ENCODE results near the gene PFKFB1. TPM values are rescaled to one million over a fixed set of nuclear protein-coding genes. Genes with fewer than 3 reads are reported as not detected.

Gene PFKFB1
- total RNA-seq, 2 experiments from 2014 or later = 0.53 to 0.59 TPM

GRCh38 chrX:55008571-55009358 lies 14.8 kb upstream of the PFKFB1 start:
- no peak overlapping the region for H3K4me3 Mint-ChIP-seq
- H3K36me3 Mint-ChIP-seq = peaks cover 23% of the 10 kb centered on the region
- H3K27me3 Mint-ChIP-seq = no peaks in the 10 kb centered on the region
- H3K4me1 Mint-ChIP-seq (ENCODE audit: low read depth) = peaks cover 9% of the 10 kb centered on the region
- ChIA-PET CTCF (interaction anchor here (0.5 to 0.6 kb wide), 2 partner anchors 21 to 113 kb away, joined by 3 read pairs; no protein-coding TSS in a partner anchor), POLR2A (interaction anchor here (0.9 kb wide), 1 partner anchor 8 kb away, joined by 3 read pairs; the partner anchor contains the start of gene APEX2)
- H3K27ac Mint-ChIP-seq = no peak overlapping the region
- intact Hi-C loops (cut with micrococcal nuclease) = loop anchor here (10.0 kb wide), 1 partner anchor 564 kb away; the partner anchor contains the start of gene TSR2
- DNase-seq = peak; percentile 13
- H3K9me3 Mint-ChIP-seq = no peaks in the 10 kb centered on the region

DNA sequence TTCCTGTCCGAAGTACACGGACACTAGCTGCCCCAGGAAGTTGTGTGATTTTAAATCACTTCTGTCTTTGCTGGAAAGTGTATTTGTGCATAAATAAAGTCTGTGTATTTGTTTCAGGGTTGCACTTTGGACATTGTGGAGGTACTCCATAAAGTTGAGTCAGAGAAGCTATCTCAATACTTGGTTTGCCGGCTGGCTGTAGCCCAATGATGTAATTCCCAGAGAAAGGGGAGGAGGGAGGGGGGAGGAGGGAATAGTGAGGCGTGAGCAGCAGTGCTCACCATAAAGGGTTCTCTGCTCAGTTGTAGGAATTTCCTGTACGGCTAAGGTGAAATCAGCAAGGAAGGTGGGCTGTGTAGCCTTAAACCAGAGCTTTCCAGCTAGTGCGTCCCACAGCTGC lies 13.7 kb upstream of the PFKFB1 start:
- H3K27ac Mint-ChIP-seq = no peak overlapping the region
- DNase-seq = no peak
- H3K4me1 Mint-ChIP-seq (ENCODE audit: low read depth) = peaks cover 12% of the 10 kb centered on the region
- H3K4me3 Mint-ChIP-seq = no peak overlapping the region
- POLR2A ChIA-PET = interaction anchor here (0.6 kb wide), 1 partner anchor 1926 kb away, joined by 4 read pairs; no protein-coding TSS in a partner anchor
- peaks cover 28% of the 10 kb centered on the region for H3K36me3 Mint-ChIP-seq
- no peaks in the 10 kb centered on the region for H3K27me3 Mint-ChIP-seq
- intact Hi-C loops (cut with micrococcal nuclease) = loop anchor here (10.0 kb wide), 1 partner anchor 563 kb away; the partner anchor contains the start of gene TSR2
- H3K9me3 Mint-ChIP-seq = no peaks in the 10 kb centered on the region
- CTCF ChIA-PET = interaction anchor here (0.6 kb wide), 1 partner anchor 112 kb away, joined by 3 read pairs; no protein-coding TSS in a partner anchor

DNA sequence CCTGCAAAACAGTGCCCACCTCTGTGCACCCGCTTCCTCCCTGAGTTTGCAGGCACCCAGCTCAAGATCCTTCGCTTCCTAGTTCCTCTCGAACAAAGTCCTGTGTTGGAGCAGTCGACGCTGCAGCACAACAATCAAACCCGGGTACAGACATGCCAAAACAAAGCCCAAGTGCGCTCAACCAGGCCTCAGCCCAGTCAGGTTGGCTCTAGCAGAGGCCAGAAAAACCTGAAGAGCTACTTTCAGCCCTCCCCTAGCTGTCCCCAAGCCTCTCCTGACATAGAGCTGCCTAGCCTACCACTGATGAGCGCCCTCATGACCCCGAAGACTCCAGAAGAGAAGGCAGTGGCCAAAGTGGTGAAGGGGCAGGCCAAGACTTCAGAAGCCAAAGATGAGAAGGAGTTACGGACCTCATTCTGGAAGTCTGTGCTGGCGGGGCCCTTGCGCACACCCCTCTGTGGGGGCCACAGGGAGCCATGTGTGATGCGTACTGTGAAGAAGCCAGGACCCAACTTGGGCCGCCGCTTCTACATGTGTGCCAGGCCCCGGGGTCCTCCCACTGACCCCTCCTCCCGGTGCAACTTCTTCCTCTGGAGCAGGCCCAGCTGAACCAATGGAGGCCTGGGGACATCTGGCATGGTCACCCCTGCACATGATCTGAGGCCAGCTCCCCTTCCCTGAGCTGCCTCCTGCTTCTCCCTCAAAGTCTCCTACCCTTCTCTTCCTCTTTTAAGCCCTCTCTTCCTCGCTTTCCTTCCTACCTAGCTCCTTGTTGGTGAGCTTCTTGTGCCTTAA lies 13.0 kb upstream of the PFKFB1 start:
- H3K9me3 Mint-ChIP-seq = no peaks in the 10 kb centered on the region
- H3K36me3 Mint-ChIP-seq = peaks cover 33% of the 10 kb centered on the region
- no peak for DNase-seq
- no peak overlapping the region for H3K4me3 Mint-ChIP-seq
- ChIA-PET POLR2A (no interaction called here), CTCF (no interaction called here)
- no peak overlapping the region for H3K27ac Mint-ChIP-seq
- H3K4me1 Mint-ChIP-seq (ENCODE audit: low read depth) = peaks cover 16% of the 10 kb centered on the region
- H3K27me3 Mint-ChIP-seq = no peaks in the 10 kb centered on the region
- intact Hi-C loops (cut with micrococcal nuclease) = loop anchor here (10.0 kb wide), 1 partner anchor 562 kb away; the partner anchor contains the start of gene TSR2

DNA sequence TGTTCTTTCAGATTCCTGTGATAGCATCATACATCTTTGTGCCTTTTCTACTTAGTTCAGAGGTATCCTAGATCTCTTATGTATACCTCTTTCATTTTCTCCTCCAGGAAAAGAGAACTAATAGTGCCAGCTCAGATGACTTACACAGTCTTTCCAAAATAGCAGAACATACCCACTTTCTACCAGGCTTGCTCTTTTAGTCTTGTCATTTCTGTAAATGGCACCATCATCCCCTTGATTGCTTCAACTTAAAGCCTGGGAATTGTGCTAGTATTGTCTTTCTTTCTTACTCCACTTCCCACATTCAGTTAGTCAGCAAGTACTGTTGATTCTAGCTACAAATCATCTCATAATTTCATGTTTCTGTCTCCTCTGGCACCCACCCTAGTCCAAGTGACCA lies 11.3 kb upstream of the PFKFB1 start:
- peaks cover 38% of the 10 kb centered on the region for H3K36me3 Mint-ChIP-seq
- no peak overlapping the region for H3K4me3 Mint-ChIP-seq
- H3K27me3 Mint-ChIP-seq = no peaks in the 10 kb centered on the region
- H3K9me3 Mint-ChIP-seq = no peaks in the 10 kb centered on the region
- ChIA-PET CTCF (no interaction called here), POLR2A (no interaction called here)
- DNase-seq = no peak
- H3K4me1 Mint-ChIP-seq (ENCODE audit: low read depth) = peaks cover 26% of the 10 kb centered on the region
- intact Hi-C loops (cut with micrococcal nuclease) = loop anchor here (10.0 kb wide), 1 partner anchor 560 kb away; the partner anchor contains the start of gene TSR2
- no peak overlapping the region for H3K27ac Mint-ChIP-seq

- no peak for DNase-seq
- H3K36me3 Mint-ChIP-seq = peaks cover 38% of the 10 kb centered on the region
- ChIA-PET CTCF (interaction anchor here (0.6 kb wide), 1 partner anchor 325 kb away, joined by 3 read pairs; no protein-coding TSS in a partner anchor), POLR2A (interaction anchor here (0.6 kb wide), 1 partner anchor 615 kb away, joined by 4 read pairs; no protein-coding TSS in a partner anchor)
- H3K4me1 Mint-ChIP-seq (ENCODE audit: low read depth) = peaks cover 26% of the 10 kb centered on the region
- no peaks in the 10 kb centered on the region for H3K27me3 Mint-ChIP-seq
- H3K27ac Mint-ChIP-seq = no peak overlapping the region
- intact Hi-C loops (cut with micrococcal nuclease) = loop anchor here (5.0 to 10.0 kb wide), 6 partner anchors 82 to 962 kb away; partner anchors contain the start of genes FAM120C, MAGED2, PHF8 and TRO
- no peaks in the 10 kb centered on the region for H3K9me3 Mint-ChIP-seq
- H3K4me3 Mint-ChIP-seq = no peak overlapping the region
These were observed 10.2 kb upstream of the PFKFB1 start for GRCh38 chrX:55004231-55004630.

DNA sequence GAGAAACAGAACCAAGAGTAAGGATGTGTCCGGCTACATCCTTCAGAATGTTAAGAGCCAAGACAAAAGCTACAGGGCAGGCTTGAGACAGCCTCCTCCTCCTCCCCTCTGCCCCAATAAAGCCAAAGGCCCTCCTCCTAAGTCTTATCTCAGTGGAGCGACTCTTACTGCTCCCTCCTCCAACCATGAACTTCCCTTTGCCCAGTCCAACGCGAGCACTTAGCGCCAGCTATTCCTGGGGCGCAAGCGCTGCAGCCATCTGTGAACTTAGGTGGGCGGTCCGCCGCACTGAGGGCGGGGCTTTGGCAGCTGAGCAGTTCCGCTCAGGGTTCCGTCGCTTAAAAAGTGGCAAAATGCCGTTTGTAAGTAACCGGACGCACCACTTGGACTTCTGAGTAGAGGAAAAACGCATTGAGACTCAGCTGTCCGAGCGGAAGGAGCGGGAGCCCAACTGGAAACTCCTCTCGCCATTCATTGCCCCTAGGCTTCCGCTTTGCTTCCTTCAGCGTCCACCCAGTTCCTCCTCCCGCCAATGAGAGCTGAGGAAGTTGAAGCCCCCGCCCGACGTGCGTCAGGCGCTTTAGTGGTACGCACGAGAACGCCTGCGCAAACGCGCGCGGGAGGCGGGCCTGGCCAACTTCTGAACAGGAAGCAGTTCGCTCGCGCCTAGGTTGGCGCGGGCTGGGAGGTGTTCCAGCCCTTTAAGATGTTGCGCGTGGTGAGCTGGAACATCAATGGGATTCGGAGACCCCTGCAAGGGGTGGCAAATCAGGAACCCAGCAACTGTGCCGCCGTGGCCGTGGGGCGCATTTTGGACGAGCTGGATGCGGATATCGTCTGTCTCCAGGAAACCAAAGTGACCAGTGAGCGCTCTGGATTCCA lies 6.0 kb upstream of the PFKFB1 start, which contains the start of gene APEX2:
Gene APEX2, plus strand, starts transcription at position 647 of the 882 bp plus-strand sequence. Its CDS starts 60 bp downstream, at position 707.
- H3K4me1 Mint-ChIP-seq (ENCODE audit: low read depth) = peaks cover 17% of the 10 kb centered on the region
- DNase-seq = peak; percentile 92
- H3K9me3 Mint-ChIP-seq = no peaks in the 10 kb centered on the region
- intact Hi-C loops (cut with micrococcal nuclease) = loop anchor here (1.0 to 10.0 kb wide), 7 partner anchors 57 to 958 kb away; partner anchors contain the start of genes FAM120C, MAGED2, PHF8 and TRO
- peak within 1 kb of the TSS; percentile 87 for H3K27ac Mint-ChIP-seq
- no peaks in the 10 kb centered on the region for H3K27me3 Mint-ChIP-seq
- peaks cover 24% of the 10 kb centered on the region for H3K36me3 Mint-ChIP-seq
- H3K4me3 Mint-ChIP-seq = peak within 1 kb of the TSS; percentile 92
- CTCF ChIA-PET = interaction anchor here (0.9 to 1.8 kb wide), 6 partner anchors 12 to 361 kb away, joined by 3 to 8 read pairs (median 4); no protein-coding TSS in a partner anchor
- POLR2A ChIA-PET = interaction anchor here (0.8 to 1.4 kb wide), 3 partner anchors 9 to 360 kb away, joined by 3 to 7 read pairs (median 3); no protein-coding TSS in a partner anchor

GRCh38 chrX:54995621-54996020 lies 1.6 kb upstream of the PFKFB1 start:
- Mint-ChIP-seq H3K27ac (no peak overlapping the region), H3K9me3 (no peaks in the 10 kb centered on the region), H3K4me1 (ENCODE audit: low read depth) (no peaks in the 10 kb centered on the region), H3K36me3 (no peaks in the 10 kb centered on the region), H3K4me3 (no peak overlapping the region), H3K27me3 (no peaks in the 10 kb centered on the region)
- DNase-seq = no peak
- intact Hi-C loops (cut with micrococcal nuclease) = no loop called here
- ChIA-PET CTCF (no interaction called here), POLR2A (no interaction called here)

DNA sequence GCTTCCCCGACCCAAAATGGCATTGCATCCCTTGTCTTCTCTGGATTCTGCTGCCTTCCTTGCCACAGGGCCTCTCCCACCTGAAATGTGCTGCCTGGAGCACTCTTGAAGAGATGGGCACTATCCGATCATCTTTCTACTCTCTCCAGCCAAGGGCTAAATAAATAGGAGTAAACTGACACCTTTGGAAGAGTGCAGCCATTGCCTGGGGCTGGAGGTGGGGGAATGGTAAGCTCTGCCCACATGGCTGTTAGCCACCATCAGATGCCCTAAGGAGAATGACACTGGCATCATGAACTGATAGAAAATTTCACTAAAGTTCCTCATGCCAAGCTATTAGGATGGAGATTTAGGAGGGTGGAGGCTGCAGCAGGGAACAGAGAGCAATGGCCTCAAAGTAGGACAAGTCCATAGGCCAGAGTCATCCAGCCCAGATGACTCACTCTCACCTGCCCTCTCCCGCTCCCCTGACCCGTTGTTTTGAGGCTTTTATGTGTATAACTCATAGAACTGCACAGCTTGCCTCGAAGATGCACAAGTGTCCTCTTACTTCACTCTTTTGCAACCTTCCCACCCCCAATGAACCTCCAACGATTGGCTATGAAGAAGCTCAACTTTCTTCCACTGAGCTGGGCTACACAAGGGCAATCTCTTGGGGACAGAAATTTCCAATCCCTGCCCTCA lies 822 bp upstream of the PFKFB1 start:
- no peak for DNase-seq
- ChIA-PET CTCF (no interaction called here), POLR2A (no interaction called here)
- intact Hi-C loops (cut with micrococcal nuclease) = no loop called here
- H3K4me1 Mint-ChIP-seq (ENCODE audit: low read depth) = no peaks in the 10 kb centered on the region
- no peak overlapping the region for H3K4me3 Mint-ChIP-seq
- no peaks in the 10 kb centered on the region for H3K36me3 Mint-ChIP-seq
- no peak overlapping the region for H3K27ac Mint-ChIP-seq
- no peaks in the 10 kb centered on the region for H3K9me3 Mint-ChIP-seq
- H3K27me3 Mint-ChIP-seq = no peaks in the 10 kb centered on the region

DNA sequence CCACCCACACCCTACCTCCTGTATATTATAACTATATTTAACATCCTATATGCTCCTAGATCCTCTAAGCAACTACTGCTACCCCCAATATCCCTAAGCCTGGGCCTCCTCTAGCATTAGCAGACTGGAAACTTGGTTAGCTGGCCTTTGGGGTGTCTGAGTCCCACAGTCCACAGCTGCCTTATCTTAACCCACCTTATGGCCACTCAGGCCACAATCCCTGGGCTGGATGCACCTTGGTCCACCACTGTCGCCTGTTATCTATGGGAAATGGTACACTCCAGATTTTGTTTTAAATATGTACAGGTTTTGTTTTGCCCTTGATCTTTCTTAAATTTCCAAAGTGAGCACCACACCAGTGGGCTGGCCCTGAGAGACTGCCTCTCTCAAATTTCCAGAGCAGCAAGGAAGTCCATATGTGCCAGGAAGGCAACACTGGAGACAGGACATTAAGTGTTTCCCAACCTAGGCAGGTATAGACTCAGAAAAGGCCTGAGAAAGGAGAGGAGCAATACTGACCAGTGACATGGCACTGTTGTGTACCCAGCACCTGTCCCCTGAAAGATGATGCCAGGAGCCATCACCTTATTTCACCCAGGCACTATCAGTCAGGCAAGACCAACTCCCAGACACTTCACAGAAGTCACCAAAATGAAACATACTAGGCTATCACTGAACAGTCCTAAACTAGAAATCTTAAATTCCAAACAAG lies 921 bp downstream of the PFKFB1 start:
- Mint-ChIP-seq H3K4me3 (no peak overlapping the region), H3K9me3 (no peaks in the 10 kb centered on the region), H3K27ac (no peak overlapping the region), H3K4me1 (ENCODE audit: low read depth) (no peaks in the 10 kb centered on the region), H3K27me3 (no peaks in the 10 kb centered on the region), H3K36me3 (no peaks in the 10 kb centered on the region)
- ChIA-PET POLR2A (no interaction called here), CTCF (no interaction called here)
- DNase-seq = no peak
- intact Hi-C loops (cut with micrococcal nuclease) = no loop called here

DNA sequence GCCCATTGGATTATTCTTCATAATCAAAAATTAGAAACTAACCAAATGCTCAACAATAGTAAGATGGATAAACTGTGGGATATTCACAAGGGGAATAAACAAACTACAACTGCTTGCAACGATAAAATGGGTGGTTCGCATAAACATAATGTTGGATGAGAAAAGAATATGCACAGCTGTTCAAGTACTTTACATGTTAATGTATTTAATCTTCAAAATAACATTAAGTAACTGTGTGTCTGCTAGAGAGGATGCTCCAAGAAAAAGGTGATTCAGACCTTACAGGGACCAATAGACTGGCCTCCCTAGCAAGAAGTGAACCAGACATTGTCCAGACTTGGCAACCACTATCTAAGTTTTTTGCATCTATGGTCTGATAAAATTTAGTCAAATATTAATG lies 2.3 kb downstream of the PFKFB1 start:
- Mint-ChIP-seq H3K27me3 (no peaks in the 10 kb centered on the region), H3K36me3 (no peaks in the 10 kb centered on the region), H3K4me1 (ENCODE audit: low read depth) (no peaks in the 10 kb centered on the region), H3K9me3 (peaks cover 2% of the 10 kb centered on the region), H3K4me3 (no peak overlapping the region), H3K27ac (no peak overlapping the region)
- no peak for DNase-seq
- ChIA-PET CTCF (no interaction called here), POLR2A (no interaction called here)
- intact Hi-C loops (cut with micrococcal nuclease) = no loop called here

All from activated CD4-positive, alpha-beta memory T cell treated with anti-CD3 and anti-CD28 coated beads for 36 hours (primary cell).